Dermis microvascular lymphatic vessel endothelial cell (primary cell): ENCODE results near the gene IL3RA. TPM values are rescaled to one million over a fixed set of nuclear protein-coding genes. Genes with fewer than 3 reads are reported as not detected.

Experiments
- DNase-seq, 2 donors: peaks; one replicate each; pipeline versions ENCODE4 v3.0.0 to v3.0.0-alpha.2; 2010; ENCODE audit warnings: low read depth in 2 of 2
- total RNA-seq: library from RNA; depleted of rRNA; stranded (reverse); fragments of >200 nt; gene quantifications from 2 replicates; pipeline ENCODE4 v1.2.1, GENCODE V29; 2014

IL3RA gene
- total RNA-seq, 1 donor from 2014 or later = 15.9 TPM

DNA sequence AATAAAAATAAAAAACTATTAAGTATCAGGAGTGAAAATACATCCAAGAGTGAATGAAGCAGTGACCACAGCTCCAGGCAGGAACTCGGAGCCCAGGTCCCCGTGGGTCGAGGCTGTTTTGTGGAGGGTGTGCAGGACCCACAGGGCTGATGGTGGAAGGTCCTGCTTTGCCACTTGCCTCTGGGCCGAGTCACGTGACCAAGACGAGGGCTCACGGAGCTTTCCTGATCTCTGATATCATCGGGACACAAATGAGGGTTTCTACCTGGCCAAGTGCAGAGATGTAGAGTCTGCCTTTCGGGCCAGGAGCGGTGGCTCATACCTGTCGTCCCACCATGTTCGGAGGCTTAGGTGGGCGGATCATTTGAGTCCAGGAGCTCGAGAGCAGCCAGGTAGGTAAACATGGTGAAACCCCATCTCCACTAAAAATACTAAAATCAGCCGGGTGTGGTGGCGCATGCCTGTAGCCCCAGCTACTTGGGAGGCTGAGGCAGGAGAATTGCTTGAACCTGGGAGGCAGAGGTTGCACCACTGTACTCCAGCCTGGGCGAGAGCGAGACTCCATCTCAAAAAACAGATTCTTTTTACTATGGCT lies 48.2 kb downstream of the IL3RA start:
- DNase-seq = no peak

DNA sequence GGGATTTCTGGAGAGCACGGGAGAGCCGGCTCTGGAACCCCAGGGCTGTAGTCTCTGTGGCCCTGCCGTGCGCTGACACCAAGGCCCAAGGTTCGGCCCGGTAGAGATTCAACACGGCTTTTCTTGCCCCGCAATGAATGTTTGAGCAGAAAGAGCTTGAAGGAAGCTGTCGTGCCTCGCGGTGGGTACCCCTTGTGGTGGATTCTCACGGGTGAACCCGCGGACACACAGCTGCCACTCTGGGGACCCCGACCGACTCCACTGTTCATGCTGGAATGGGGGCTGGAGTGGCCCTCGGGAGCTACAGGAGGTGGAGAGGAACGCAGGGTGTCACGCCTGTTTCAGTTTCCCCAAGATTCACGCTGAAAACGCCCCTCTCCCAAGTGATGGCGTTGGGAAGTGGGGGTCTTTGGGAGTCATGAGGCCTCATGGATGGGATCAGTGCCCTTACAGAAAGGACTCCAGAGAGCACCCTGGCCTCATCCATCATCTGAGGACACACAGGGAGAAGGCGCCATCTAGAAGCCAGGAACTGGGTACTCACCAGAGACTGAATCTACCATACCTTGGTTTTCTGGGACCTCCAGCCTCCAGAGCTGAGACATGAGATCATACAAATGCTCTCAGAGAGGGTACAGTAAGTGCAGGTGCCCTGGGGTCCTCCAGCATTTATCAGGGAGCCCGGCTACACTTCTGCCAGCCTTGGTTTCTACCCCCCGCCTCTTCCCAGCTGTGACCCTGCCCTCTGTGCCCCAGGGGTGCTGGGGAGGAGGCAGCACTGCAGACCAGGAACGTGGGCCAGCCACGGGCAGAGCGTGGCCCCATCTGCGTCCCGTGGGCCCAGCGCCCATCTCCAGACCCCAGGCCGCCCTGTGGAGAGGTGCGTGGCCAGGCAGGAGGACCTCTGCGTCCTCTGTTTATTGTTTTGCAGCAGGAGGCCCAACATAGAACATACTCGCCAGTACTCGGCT lies 49.0 kb downstream of the IL3RA start:
- no peak for DNase-seq

DNA sequence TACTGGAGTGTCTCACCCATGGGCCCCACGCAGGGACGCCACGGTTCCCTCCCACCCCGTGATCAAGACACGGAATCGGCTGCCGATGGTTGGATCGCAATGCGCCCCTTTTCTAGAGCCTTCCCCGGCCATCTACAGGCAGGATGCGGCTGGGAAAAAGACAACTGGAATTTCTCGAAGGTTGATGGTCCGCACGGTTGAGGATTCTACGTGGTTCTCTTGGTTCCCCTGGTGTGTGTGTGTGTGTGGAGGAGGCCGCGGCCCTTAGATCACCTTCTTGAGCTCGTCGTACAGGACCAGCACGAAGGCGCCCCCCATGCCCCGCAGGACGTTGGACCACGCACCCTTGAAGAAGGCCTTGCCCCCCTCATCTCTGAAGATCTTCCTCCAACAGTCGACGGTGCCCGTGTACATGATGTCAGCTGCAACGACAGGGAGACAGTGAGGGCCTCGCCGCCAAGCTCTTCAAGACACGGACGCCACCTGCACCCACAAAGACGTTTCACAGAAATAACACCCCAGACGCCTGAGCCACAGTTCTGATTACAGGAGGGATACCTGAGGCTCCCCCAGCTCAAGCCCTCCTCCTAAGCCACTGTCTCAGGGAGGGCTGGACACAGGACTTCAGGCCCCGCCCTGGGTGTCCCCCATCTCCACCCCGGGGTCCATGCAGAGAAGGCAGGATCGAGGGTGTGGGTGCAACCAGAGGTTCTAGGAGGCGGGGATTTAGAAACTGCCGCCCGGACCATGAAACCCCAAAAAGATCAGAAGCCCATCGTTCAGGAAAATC lies 49.9 kb downstream of the IL3RA start:
- DNase-seq = no peak

DNA sequence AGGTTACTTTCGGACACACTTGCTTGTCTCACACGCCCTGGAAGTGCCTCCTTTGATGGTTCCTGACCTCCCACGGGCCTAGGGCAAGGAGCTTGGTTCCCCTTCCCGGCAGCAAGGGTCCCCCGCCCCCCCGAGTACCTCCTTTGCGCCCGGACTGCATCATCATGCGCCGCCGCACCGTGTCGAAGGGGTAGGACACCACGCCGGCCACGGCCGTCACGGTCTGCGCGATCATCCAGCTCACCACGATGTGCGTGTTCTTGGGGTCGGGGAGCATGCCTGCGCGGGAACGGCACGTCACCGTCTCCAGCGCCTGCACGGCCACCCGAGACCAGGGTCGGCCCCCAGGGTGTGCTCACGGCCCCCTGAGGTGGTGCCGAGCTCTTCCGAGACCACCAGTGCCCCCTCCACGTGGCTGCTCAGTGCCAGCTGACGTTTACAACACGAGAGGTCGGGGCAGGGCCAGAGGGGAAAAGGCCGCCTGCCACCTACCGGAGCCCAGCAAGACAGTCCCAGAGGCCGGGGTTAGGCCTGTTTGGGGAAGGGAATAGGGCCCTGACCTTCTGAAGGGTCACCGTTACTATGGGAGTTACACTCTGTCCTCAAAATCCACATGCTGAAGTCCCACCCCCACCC lies 50.7 kb downstream of the IL3RA start:
- DNase-seq = no peak

DNA sequence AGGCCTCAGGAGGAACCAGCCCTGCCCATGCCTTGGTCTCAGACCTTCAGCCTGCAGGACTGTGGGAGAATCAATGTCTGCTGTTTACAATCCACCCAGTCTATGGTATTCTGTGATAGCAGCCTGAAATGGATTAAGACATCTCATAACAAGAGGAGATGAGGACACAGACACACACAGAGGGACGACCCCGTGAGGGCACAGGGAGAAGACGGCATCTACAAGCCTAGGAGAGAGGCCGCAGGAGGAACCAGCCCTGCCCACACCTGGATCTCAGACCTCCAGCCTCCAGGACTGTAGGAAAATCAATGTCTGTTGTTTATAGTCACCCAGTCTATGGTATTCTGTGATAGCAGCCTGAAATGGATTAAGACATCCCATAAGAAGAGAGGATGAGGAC lies 52.1 kb downstream of the IL3RA start:
- DNase-seq = no peak

DNA sequence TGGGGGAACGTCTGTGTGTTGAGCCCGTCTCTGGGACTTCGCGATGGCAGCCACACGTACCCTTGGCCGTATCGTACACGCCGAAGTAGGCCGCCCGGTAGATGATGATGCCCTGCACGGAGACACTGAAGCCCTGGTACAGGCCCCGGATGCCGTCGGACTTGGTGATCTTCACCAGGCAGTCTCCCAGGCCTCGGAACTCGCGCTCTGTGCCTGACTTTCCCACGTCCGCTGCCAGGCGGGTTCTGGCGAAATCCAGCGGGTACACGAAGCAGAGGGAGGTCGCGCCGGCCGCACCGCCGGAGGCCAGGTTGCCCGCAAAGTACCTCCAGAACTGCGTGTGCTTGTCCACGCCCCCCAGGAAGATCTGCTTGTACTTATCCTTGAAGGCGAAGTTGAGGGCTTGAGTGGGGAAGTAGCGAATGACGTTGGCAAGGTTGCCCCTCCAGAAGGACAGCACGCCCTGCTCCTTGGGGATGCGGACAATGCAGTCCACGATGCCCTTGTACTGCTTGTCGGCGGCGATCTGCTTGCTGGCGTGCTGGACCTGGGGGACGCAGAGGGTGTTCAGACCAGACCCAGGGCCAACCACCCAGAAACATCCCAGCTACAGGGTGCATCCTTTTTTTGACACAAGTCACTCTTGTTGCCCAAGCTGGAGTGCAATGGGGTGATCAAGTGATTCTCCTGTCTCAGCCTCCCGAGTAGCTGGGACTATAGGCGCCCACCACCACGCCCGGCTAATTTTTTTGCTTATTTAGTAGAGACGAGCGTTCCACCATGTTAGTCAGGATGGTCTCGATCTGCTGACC lies 52.8 kb downstream of the IL3RA start:
- no peak for DNase-seq

DNA sequence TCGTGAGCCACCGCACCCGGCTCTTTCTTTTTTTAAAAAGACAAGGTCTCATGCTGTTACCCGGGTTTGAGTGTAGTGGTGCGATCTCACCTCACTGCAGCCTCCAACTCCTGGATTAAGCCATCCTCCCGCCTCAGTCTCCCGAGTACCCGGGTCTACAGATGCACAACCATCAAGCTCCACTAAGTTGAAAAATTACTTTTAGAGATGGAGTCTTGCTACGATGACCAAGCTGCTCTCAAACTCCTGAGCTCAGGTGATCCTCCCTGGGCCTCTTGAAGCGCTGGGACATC lies 53.4 kb downstream of the IL3RA start:
- no peak for DNase-seq

DNA sequence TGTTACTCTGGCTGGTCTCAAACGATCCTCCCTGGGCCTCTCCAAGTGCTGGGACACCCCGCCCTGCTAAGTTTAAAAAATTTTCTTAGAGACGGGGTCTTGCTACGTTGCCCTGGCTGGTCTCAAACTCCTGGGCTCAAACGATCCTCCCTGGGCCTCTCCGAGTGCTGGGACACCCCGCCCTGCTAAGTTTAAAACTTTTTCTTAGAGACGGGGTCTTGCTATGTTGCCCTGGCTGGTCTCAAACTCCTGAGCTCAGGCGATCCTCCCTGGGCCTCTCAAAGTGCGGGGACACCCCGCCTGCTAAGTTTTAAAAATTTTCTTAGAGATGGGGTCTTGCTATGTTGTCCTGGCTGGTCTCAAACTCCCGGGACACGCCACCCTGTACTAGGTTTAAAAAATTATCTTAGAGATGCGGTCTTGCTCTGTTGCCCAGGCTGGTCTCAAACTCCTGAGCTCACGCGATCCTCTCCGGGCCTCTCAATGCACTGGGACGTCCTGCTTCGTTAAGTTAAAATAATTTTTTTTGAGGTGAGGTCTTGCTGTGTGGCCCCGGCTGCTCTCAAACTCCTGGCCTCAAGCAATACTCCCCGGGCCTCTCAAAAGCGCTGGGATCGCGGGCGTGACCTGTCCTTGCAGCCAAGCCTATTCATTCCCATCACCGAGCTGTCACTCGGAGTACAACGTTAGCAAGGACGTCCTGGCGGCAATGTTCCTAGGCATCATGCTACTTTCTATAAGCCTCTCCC lies 54.2 kb downstream of the IL3RA start:
- DNase-seq = no peak

DNA sequence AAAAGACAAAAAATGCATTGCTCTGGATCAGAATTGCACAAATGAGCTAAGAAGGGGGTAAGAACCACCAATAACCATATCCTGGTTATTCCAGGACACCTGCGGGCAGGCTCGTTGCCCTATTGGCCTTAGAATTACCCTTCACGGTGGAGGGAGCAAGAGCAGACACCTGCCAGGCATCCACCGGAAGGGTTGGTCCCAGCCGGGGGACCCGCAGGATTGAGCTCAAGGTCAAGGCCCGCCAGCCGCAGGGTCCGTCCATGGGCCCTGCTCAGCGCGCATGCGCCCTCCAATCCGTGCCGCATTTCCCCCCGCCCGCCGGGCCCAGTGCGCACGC lies 54.8 kb downstream of the IL3RA start:
- DNase-seq = no peak

DNA sequence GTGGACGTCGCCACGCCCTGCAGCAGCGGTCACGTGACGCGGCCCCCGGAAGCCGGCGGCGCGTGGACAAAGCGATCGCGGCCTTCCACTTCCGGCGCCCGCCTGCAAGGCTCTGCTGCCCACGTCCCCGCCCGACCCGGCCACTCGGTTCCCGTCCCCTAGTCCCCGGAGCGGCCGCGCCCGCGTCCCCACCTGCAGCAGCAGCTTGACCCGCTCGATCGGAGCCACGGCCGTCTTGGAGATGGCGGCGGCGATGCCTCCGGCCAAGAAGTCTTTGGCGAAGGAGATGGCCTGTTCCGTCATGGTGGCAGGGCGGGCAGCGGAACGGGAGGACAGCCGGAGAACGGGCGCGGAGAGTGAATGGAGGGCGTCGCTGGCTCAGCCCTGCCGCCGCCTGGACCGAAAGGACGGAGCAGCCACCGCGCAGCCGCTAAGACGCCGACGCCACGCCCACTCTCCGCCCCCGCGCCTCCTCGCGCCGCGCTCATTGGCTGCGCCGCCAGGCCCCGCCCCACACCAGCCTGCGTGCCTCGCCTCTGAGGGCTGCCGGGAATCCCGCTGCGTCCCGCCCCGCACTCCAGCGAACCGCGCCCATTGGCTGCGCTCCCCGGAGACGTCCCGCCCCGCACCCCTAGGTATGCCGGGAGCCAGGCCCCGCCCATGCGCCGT lies 55.3 kb downstream of the IL3RA start, which contains the start of gene SLC25A6:
Gene SLC25A6 (minus strand): TSS at position 407 of the 669 bp plus-strand sequence. CDS start 104 bp downstream, at position 303.
- DNase-seq = peak; percentile 89 to 98

DNA sequence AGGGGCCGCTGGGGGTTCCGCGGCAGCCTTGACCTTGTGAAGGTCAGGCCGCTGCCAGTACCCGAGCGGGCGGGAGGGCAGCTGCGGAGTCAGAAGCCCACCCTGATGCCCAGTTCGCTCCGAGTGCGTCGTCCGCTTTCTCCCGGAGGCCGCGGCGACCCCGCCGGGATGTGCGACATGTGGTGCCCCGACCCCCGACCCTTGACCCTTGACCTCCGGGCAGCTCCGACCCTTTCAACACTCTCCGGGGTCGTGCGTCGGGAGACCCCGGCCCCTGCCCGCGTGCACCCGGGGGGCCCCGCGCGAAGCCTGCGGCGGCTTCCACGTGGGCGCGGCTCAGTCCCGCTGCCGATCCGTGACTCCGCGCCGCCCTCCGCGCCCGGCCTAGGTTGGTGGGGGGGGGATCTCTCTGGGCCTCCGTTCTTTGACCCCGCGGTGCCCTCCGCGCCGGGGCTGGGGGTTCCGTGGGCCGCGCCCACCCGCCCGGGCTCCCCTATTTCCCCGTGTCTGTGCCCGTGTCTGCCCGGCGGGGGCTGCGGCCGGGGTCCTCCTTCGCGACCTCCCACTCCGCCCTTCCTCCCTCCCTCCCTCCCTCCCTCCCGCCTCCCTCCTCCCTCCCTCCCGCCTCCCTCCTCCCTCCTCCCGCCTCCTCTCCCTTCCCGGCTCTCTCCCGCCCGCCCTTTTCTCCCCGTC lies 55.9 kb downstream of the IL3RA start:
- DNase-seq = peak; percentile 18 to 72

DNA sequence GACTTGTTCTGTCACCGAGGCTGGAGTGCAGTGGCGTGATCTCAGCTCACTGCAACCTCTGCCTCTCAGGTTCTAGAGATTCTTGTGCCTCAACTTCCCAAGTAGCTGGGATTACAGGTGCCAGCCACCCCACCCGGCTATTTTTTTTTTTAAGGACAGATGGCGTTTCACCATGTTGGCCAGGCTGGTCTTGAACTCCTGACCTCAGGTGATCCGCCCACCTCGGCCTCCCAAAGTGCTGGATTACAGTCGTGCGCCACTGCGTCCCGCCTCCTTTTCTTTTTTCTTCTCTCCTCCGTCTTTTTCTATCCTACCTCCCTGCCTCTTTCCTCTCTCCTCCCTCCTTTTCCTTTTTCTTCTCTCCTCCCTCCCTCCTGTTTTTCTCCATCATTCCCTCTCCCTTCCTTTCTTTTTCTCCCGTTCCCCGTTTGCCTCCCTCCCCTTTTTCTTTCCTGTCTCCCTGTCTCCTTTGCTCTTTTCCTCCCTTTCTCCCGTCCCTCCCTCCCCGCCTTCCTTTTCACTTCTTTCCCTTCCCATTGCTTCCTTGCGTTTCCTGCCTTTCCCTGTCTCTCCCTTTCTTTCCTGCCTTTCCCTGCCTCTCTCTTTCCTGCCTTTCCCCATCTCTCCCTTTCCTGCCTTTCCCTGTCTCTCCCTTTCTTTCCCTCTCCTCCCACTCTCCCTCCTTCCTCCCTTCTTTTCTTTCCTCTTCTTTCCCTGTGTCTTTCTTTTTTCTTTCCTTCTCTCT lies 57.5 kb downstream of the IL3RA start:
- DNase-seq = no peak

DNA sequence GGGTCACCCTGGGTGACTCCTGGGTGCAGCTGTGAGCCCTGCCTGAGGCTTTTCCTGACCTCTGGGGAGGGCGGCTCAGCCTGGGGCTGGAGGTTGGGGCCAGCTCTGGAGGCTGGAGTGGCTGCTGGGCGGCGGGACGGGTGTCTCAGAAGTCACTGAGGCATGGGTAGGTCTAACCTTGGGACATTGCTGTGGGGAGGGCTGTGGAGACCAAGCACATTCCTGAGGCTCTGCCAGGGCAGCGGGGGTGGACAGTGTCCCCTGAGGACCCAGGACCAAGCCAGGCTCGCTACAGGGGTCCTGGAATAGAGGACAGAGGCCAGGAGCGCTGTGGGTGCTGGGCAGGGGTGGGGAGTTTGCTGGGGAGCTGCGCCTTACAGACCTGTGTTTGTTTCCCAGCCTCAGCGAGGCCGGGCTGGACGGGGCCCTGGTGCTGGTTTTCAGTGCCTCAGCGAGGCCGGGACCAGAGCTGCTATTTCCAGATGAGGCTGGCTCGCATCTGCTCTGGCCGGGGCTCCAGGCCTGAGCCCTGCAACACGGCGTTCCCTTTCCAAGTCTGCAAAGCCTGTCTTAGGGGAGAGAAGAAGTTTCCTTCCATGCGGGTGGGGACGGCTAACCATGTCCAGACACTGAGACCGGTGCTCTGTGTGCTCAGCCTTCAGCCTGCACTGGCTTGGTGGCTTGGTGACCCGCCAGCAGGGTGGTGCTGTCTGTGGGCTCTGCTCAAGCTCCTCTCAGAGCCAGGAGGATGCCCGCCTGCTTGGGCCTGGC lies 58.3 kb downstream of the IL3RA start:
- no peak for DNase-seq

DNA sequence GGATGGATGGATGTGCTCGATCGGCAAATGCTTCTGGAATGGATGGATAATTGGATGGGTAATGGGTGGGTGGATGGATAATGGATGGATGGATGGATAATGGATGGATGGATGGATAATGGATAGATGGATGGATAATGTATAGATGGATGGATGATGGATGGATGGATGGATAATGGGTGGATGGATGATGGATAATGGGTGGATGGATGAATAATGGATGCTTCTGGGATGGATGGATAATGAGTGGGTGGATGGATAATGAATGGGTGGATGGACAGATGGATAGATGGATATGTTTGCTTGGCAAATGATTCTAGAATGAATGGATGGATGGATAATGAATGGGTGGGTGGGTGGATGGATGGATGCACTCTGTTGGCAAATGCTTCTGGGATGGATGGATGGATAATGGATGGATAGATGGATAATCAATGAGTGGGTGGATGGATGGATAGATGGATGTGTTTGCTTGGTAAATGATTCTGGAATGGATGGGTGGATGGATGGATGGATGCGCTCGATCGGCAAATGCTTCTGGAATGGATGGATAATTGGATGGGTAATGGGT lies 59.1 kb downstream of the IL3RA start:
- DNase-seq = no peak

DNA sequence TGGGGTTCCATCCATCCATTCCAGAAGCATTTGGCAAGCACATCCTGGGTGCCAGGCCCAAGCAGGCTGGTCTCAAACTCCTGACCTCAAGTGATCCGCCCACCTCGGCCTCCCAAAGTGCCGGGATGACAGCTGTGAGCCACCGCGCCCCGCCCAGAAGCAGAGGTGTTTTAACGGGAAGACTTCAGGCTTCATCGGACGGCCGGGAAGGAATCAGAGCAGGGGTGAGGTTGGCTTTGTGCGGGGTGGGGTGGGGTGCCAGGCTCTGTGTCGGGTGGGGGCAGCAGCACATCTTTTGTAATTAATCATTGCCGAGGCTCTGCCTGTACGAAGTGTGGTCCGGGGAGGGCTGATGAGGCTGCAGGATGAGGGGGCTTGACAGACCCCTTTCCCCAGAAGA lies 60.4 kb downstream of the IL3RA start:
- DNase-seq = no peak

DNA sequence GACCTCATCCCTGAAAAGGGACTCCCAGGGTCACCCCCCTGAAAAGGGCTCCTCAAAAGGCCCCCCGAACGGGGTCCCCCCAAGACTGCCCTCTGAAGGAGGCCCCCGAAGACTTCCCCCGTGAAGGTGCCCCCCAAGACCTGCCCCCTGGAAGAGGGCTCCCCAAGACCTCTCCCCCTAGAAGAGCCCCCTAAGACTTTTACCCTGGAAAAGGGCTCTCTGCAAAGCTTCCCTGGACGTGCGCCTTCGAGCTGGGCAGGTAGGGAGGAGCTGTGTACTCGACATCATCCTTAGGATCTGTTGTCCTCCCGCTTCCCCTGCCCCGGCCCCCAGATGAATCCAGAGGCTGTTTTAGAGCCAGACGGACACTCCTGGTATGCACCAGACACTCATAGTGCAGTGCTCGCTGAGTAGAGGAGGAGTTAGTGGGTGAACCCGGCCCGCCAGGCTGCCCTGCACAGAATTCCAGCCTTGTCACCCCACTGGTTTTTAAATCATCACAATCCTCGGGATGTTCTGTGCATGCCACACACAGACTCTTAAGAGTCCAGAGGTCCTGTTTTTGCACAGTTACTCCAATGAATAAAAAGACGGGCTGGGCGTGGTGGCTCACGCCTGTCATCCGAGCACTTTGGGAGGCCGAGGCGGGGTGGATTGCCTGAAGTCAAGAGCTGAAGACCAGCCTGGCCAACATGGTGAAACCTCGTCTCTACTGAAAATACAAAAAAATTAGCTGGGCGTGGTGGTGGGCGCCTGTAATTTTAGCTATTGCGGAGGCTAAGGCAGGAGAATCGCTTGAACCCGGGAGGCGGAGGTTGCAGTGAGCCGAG lies 61.1 kb downstream of the IL3RA start:
- no peak for DNase-seq
